Measurements from ENCODE around the gene RNF212B.
"Not testable (repeated sequence)": the region's sequence is repeated elsewhere in the genome, so short reads cannot be mapped to it uniquely, and the experiment has no call there.

Gene RNF212B

GRCh38 chr14:23242076-23242475 lies 4.3 kb downstream of the RNF212B start:
- Histone ChIP-seq H3K27ac (ENCODE audit: low read length) (no peak overlapping the region), H3K9me3 (ENCODE audit: control insufficient read depth, insufficient read depth, low read length) (no peaks in the 10 kb centered on the region), H3K4me1 (ENCODE audit: control insufficient read depth, insufficient read depth, low read length) (no peaks in the 10 kb centered on the region), H3K4me3 (ENCODE audit: low read length) (no peak overlapping the region), H3K36me3 (ENCODE audit: control insufficient read depth, insufficient read depth, low read length) (no peaks in the 10 kb centered on the region), H3K27me3 (ENCODE audit: control insufficient read depth, insufficient read depth, low read length) (no peaks in the 10 kb centered on the region)
- DNase-seq (ENCODE audit: low read depth, low spot score) = no peak
- no CpG with 5 or more reads among the region's 3 CpGs for WGBS (ENCODE audit: insufficient coverage, insufficient read length)

- no peaks in the 10 kb centered on the region for H3K27me3 ChIP-seq (ENCODE audit: control insufficient read depth, insufficient read depth, low read length)
- H3K9me3 ChIP-seq (ENCODE audit: control insufficient read depth, insufficient read depth, low read length) = no peaks in the 10 kb centered on the region
- WGBS (ENCODE audit: insufficient coverage, insufficient read length) = no CpG with 5 or more reads among the region's 2 CpGs
- no peaks in the 10 kb centered on the region for H3K36me3 ChIP-seq (ENCODE audit: control insufficient read depth, insufficient read depth, low read length)
- no peak overlapping the region for H3K27ac ChIP-seq (ENCODE audit: low read length)
- DNase-seq (ENCODE audit: low read depth, low spot score) = no peak
- H3K4me3 ChIP-seq (ENCODE audit: low read length) = no peak overlapping the region
- no peaks in the 10 kb centered on the region for H3K4me1 ChIP-seq (ENCODE audit: control insufficient read depth, insufficient read depth, low read length)
These were observed 5.3 kb downstream of the RNF212B start for GRCh38 chr14:23243066-23243465.

GRCh38 chr14:23245282-23245681 lies 7.5 kb downstream of the RNF212B start:
- no peaks in the 10 kb centered on the region for H3K27me3 ChIP-seq (ENCODE audit: control insufficient read depth, insufficient read depth, low read length)
- no peak overlapping the region for H3K27ac ChIP-seq (ENCODE audit: low read length)
- H3K4me1 ChIP-seq (ENCODE audit: control insufficient read depth, insufficient read depth, low read length) = no peaks in the 10 kb centered on the region
- H3K9me3 ChIP-seq (ENCODE audit: control insufficient read depth, insufficient read depth, low read length) = no peaks in the 10 kb centered on the region
- no peak for DNase-seq (ENCODE audit: low read depth, low spot score)
- H3K36me3 ChIP-seq (ENCODE audit: control insufficient read depth, insufficient read depth, low read length) = no peaks in the 10 kb centered on the region
- H3K4me3 ChIP-seq (ENCODE audit: low read length) = no peak overlapping the region

- DNase-seq (ENCODE audit: low read depth, low spot score) = no peak
- H3K4me1 ChIP-seq (ENCODE audit: control insufficient read depth, insufficient read depth, low read length) = no peaks in the 10 kb centered on the region; the same call in 1 of the 2 replicates
- H3K4me3 ChIP-seq (ENCODE audit: low read length) = no peak overlapping the region
- H3K9me3 ChIP-seq (ENCODE audit: control insufficient read depth, insufficient read depth, low read length) = no peaks in the 10 kb centered on the region
- no CpG with 5 or more reads among the region's 7 CpGs for WGBS (ENCODE audit: insufficient coverage, insufficient read length)
- no peaks in the 10 kb centered on the region for H3K27me3 ChIP-seq (ENCODE audit: control insufficient read depth, insufficient read depth, low read length)
- H3K36me3 ChIP-seq (ENCODE audit: control insufficient read depth, insufficient read depth, low read length) = no peaks in the 10 kb centered on the region
- H3K27ac ChIP-seq (ENCODE audit: low read length) = no peak overlapping the region
These were observed 10.9 kb downstream of the RNF212B start for GRCh38 chr14:23248601-23249000.

- Histone ChIP-seq H3K9me3 (ENCODE audit: control insufficient read depth, insufficient read depth, low read length) (no peaks in the 10 kb centered on the region), H3K27me3 (ENCODE audit: control insufficient read depth, insufficient read depth, low read length) (no peaks in the 10 kb centered on the region), H3K36me3 (ENCODE audit: control insufficient read depth, insufficient read depth, low read length) (no peaks in the 10 kb centered on the region), H3K4me3 (ENCODE audit: low read length) (no peak overlapping the region), H3K27ac (ENCODE audit: low read length) (no peak overlapping the region), H3K4me1 (ENCODE audit: control insufficient read depth, insufficient read depth, low read length) (no peaks in the 10 kb centered on the region; the same call in 1 of the 2 replicates)
- WGBS (ENCODE audit: insufficient coverage, insufficient read length) = 100% methylated on average over 4 of the region's 6 CpGs
- DNase-seq (ENCODE audit: low read depth, low spot score) = no peak
These were observed 12.1 kb downstream of the RNF212B start for GRCh38 chr14:23249824-23250223.

- peak; percentile 61 for DNase-seq (ENCODE audit: low read depth, low spot score)
- Histone ChIP-seq H3K27ac (ENCODE audit: low read length) (no peak overlapping the region), H3K27me3 (ENCODE audit: control insufficient read depth, insufficient read depth, low read length) (no peaks in the 10 kb centered on the region), H3K4me3 (ENCODE audit: low read length) (no peak overlapping the region), H3K36me3 (ENCODE audit: control insufficient read depth, insufficient read depth, low read length) (no peaks in the 10 kb centered on the region), H3K4me1 (ENCODE audit: control insufficient read depth, insufficient read depth, low read length) (no peaks in the 10 kb centered on the region; the same call in 1 of the 2 replicates), H3K9me3 (ENCODE audit: control insufficient read depth, insufficient read depth, low read length) (no peaks in the 10 kb centered on the region)
- no CpG with 5 or more reads among the region's 3 CpGs for WGBS (ENCODE audit: insufficient coverage, insufficient read length)
These were observed 14.3 kb downstream of the RNF212B start for GRCh38 chr14:23252006-23252405.

GRCh38 chr14:23252420-23253333 lies 14.9 kb downstream of the RNF212B start:
- peak overlapping the region; percentile 48 for H3K27ac ChIP-seq (ENCODE audit: low read length)
- H3K27me3 ChIP-seq (ENCODE audit: control insufficient read depth, insufficient read depth, low read length) = no peaks in the 10 kb centered on the region
- no peaks in the 10 kb centered on the region for H3K9me3 ChIP-seq (ENCODE audit: control insufficient read depth, insufficient read depth, low read length)
- no CpG with 5 or more reads among the region's 4 CpGs for WGBS (ENCODE audit: insufficient coverage, insufficient read length)
- H3K4me3 ChIP-seq (ENCODE audit: low read length) = no peak overlapping the region
- H3K4me1 ChIP-seq (ENCODE audit: control insufficient read depth, insufficient read depth, low read length) = no peaks in the 10 kb centered on the region; the same call in 1 of the 2 replicates
- H3K36me3 ChIP-seq (ENCODE audit: control insufficient read depth, insufficient read depth, low read length) = no peaks in the 10 kb centered on the region
- peak; percentile 63 for DNase-seq (ENCODE audit: low read depth, low spot score)

- WGBS (ENCODE audit: insufficient coverage, insufficient read length) = no CpG with 5 or more reads among the region's 5 CpGs
- H3K4me1 ChIP-seq (ENCODE audit: control insufficient read depth, insufficient read depth, low read length) = no peaks in the 10 kb centered on the region
- no peaks in the 10 kb centered on the region for H3K9me3 ChIP-seq (ENCODE audit: control insufficient read depth, insufficient read depth, low read length)
- H3K4me3 ChIP-seq (ENCODE audit: low read length) = no peak overlapping the region
- H3K36me3 ChIP-seq (ENCODE audit: control insufficient read depth, insufficient read depth, low read length) = no peaks in the 10 kb centered on the region
- no peaks in the 10 kb centered on the region for H3K27me3 ChIP-seq (ENCODE audit: control insufficient read depth, insufficient read depth, low read length)
- DNase-seq (ENCODE audit: low read depth, low spot score) = no peak
- no peak overlapping the region for H3K27ac ChIP-seq (ENCODE audit: low read length)
These were observed 20.5 kb downstream of the RNF212B start for GRCh38 chr14:23258256-23258655.

GRCh38 chr14:23259426-23259825 lies 21.7 kb downstream of the RNF212B start:
- no peaks in the 10 kb centered on the region for H3K9me3 ChIP-seq (ENCODE audit: control insufficient read depth, insufficient read depth, low read length)
- H3K27ac ChIP-seq (ENCODE audit: low read length) = no peak overlapping the region
- no peak overlapping the region for H3K4me3 ChIP-seq (ENCODE audit: low read length)
- no peaks in the 10 kb centered on the region for H3K36me3 ChIP-seq (ENCODE audit: control insufficient read depth, insufficient read depth, low read length)
- H3K27me3 ChIP-seq (ENCODE audit: control insufficient read depth, insufficient read depth, low read length) = no peaks in the 10 kb centered on the region
- H3K4me1 ChIP-seq (ENCODE audit: control insufficient read depth, insufficient read depth, low read length) = no peaks in the 10 kb centered on the region
- DNase-seq (ENCODE audit: low read depth, low spot score) = no peak

- WGBS (ENCODE audit: insufficient coverage, insufficient read length) = no CpG with 5 or more reads among the region's 8 CpGs
- not testable (repeated sequence) for H3K27ac ChIP-seq (ENCODE audit: low read length); H3K4me3 ChIP-seq (ENCODE audit: low read length); H3K9me3 ChIP-seq (ENCODE audit: control insufficient read depth, insufficient read depth, low read length); H3K4me1 ChIP-seq (ENCODE audit: control insufficient read depth, insufficient read depth, low read length); H3K36me3 ChIP-seq (ENCODE audit: control insufficient read depth, insufficient read depth, low read length); DNase-seq (ENCODE audit: low read depth, low spot score); H3K27me3 ChIP-seq (ENCODE audit: control insufficient read depth, insufficient read depth, low read length)
These were observed 23.1 kb downstream of the RNF212B start for GRCh38 chr14:23260849-23261248.

GRCh38 chr14:23269193-23269592 lies 31.5 kb downstream of the RNF212B start:
- Histone ChIP-seq H3K4me1 (ENCODE audit: control insufficient read depth, insufficient read depth, low read length) (no peaks in the 10 kb centered on the region), H3K36me3 (ENCODE audit: control insufficient read depth, insufficient read depth, low read length) (no peaks in the 10 kb centered on the region), H3K27me3 (ENCODE audit: control insufficient read depth, insufficient read depth, low read length) (peaks cover 3% of the 10 kb centered on the region; the same call in 1 of the 2 replicates), H3K9me3 (ENCODE audit: control insufficient read depth, insufficient read depth, low read length) (no peaks in the 10 kb centered on the region), H3K4me3 (ENCODE audit: low read length) (no peak overlapping the region), H3K27ac (ENCODE audit: low read length) (no peak overlapping the region)
- no peak for DNase-seq (ENCODE audit: low read depth, low spot score)
- WGBS (ENCODE audit: insufficient coverage, insufficient read length) = no CpG with 5 or more reads among the region's 7 CpGs
